HepG2 (cell line): Measurements from ENCODE around the gene TRAPPC12. TPM values are rescaled to one million over a fixed set of nuclear protein-coding genes. Genes with fewer than 3 reads are reported as not detected.

Source experiments
- ATAC-seq: fragments of 200-7000 bp; cut with Tn5 transposase; 3 replicates; pipeline ENCODE4 v1.9.1; 2020; ENCODE audit warnings: mild to moderate bottlenecking, moderate library complexity
- BruUV-seq: library from RNA; stranded (reverse); fragments of 400-500 nt; replicated peaks from 2 replicates; lab custom pipeline; 2021; lab: Mats Ljungman, UMichigan
- CTCF ChIA-PET: fragments of 300-600 bp; formaldehyde crosslinking; extraction: SDS; loops from one replicate; lab custom pipeline; 2021; ENCODE audit warnings: low total read pairs, inconsistent platforms, low intra/inter-chr PET ratio; lab: Yijun Ruan, JAX
- POLR2A ChIA-PET: fragments of 350-600 bp; sonication (Branson Sonifier 250); formaldehyde crosslinking; loops from one replicate; lab custom pipeline; 2020; ENCODE audit warnings: antibody characterized with exemption, inconsistent platforms; lab: Yijun Ruan, JAX
- DNase-seq: peaks from one replicate; pipeline ENCODE4 v3.0.0-alpha.2; 2015; ENCODE audit warnings: low spot score
- FAIRE-seq: peaks from 3 replicates; lab custom pipeline; 2011; peaks lifted over from hg19 to GRCh38; lab: Jason Lieb, UNC
- H2AFZ ChIP-seq: one replicate; pipeline ENCODE4 v1.6.1; 2011; ENCODE audit warnings: low read length, inconsistent platforms
- H3K27ac ChIP-seq: fragments of 300-600 bp; 3 replicates; pipeline ENCODE4 v1.8.0; 2011; ENCODE audit warnings: mixed run types, mild to moderate bottlenecking, mixed read lengths, low read length, inconsistent platforms; ENCODE audit not compliant: insufficient read depth; ENCODE audit errors: extremely low read length
- H3K27me3 ChIP-seq, 2 experiments: fragments of 200-600 bp in 1 of 2; 2 replicates in 1 of 2; 3 replicates in 1 of 2; pipeline versions ENCODE4 v1.6.0 to v1.8.0; 2011; ENCODE audit warnings: low read length in 2 of 2, mild to moderate bottlenecking in 2 of 2, moderate library complexity in 2 of 2, inconsistent platforms in 1 of 2; ENCODE audit not compliant: insufficient read depth in 2 of 2, control insufficient read depth in 1 of 2
- H3K36me3 ChIP-seq, 2 experiments: fragments of 200-600 bp in 1 of 2; replicated peaks in 1 of 2; 2 replicates in 1 of 2; 3 replicates in 1 of 2; pipeline versions ENCODE4 v1.5.1 to v1.8.0; 2011; ENCODE audit warnings: low read length in 2 of 2, inconsistent platforms in 1 of 2; ENCODE audit not compliant: insufficient read depth in 2 of 2, control insufficient read depth in 1 of 2
- H3K4me1 ChIP-seq: 2 replicates; pipeline ENCODE4 v1.5.1; 2012; ENCODE audit warnings: low read length, inconsistent platforms; ENCODE audit not compliant: insufficient read depth
- H3K4me2 ChIP-seq: 2 replicates; pipeline ENCODE4 v1.6.0; 2011; ENCODE audit warnings: low read depth, low read length, inconsistent platforms
- H3K4me3 ChIP-seq, 3 experiments: fragments of 200-600 bp in 1 of 3; sonication (generic), shearing (Covaris generic) in 1 of 3; replicated peaks in 1 of 3; 2 replicates each; pipeline ENCODE4 v1.5.1; 2011 to 2016; ENCODE audit warnings: low read length in 3 of 3, inconsistent platforms in 2 of 3, low read depth in 2 of 3, mild to moderate bottlenecking in 2 of 3, control low read depth in 1 of 3, mixed read lengths in 1 of 3; ENCODE audit not compliant: insufficient read depth in 1 of 3
- H3K79me2 ChIP-seq: one replicate; pipeline ENCODE4 v1.6.1; 2011; ENCODE audit warnings: low read length, inconsistent platforms; ENCODE audit not compliant: insufficient read depth
- H3K9ac ChIP-seq: 2 replicates; pipeline ENCODE4 v1.6.0; 2011; ENCODE audit warnings: mild to moderate bottlenecking, low read depth, low read length, inconsistent platforms; ENCODE audit not compliant: insufficient read depth
- H3K9me3 ChIP-seq: 2 replicates; pipeline ENCODE4 v1.5.1; 2012; ENCODE audit warnings: mild to moderate bottlenecking, low read length
- H4K20me1 ChIP-seq: 2 replicates; pipeline ENCODE4 v1.6.0; 2011; ENCODE audit warnings: inconsistent platforms, mild to moderate bottlenecking, low read length, moderate library complexity; ENCODE audit not compliant: insufficient read depth
- ATF7-NPFF ChIP-seq: sonication (generic); formaldehyde crosslinking; IDR thresholded peaks from 2 replicates; pipeline ENCODE4 v1.8.1; 2023; ENCODE audit warnings: mild to moderate bottlenecking, low read depth, missing genetic modification reagents, moderate library complexity
- BORCS8-MEF2B ChIP-seq: sonication (generic); formaldehyde crosslinking; IDR thresholded peaks from 2 replicates; pipeline ENCODE4 v1.8.0; 2022; ENCODE audit warnings: mild to moderate bottlenecking, missing genetic modification reagents
- FOXC1 ChIP-seq: sonication (generic); formaldehyde crosslinking; IDR thresholded peaks from 2 replicates; pipeline ENCODE4 v1.8.0; 2022; ENCODE audit warnings: mild to moderate bottlenecking, missing genetic modification reagents, borderline replicate concordance
- FOXK2 ChIP-seq: fragments of 450-650 bp; IDR thresholded peaks from 2 replicates; pipeline ENCODE4 v1.6.1; 2016
- GABPB1 ChIP-seq: IDR thresholded peaks from 2 replicates; pipeline ENCODE4 v1.6.1; 2016; ENCODE audit warnings: mild to moderate bottlenecking, missing genetic modification reagents, moderate library complexity, missing compliant biosample characterization
- HMGA1 ChIP-seq: sonication (generic); formaldehyde crosslinking; conservative IDR thresholded peaks from 2 replicates; pipeline ENCODE4 v1.4.0; 2020; ENCODE audit warnings: missing genetic modification reagents
- MBNL3 ChIP-seq: fragments of 250-450 bp; sonication (Bioruptor Pico); conservative IDR thresholded peaks from 2 replicates; pipeline ENCODE4 v1.8.0; 2022; ENCODE audit warnings: mild to moderate bottlenecking, inconsistent platforms
- NFE2 ChIP-seq: sonication (generic); formaldehyde crosslinking; IDR thresholded peaks from 2 replicates; pipeline ENCODE4 v1.4.0; 2020; ENCODE audit warnings: missing genetic modification reagents
- POLR2A ChIP-seq, 2 experiments: IDR thresholded peaks; 2 replicates each; pipeline ENCODE4 v1.6.1; 2011; ENCODE audit warnings: low read depth in 2 of 2, low read length in 2 of 2, mild to moderate bottlenecking in 1 of 2, moderate library complexity in 1 of 2; ENCODE audit not compliant: insufficient read depth in 1 of 2
- POLR2AphosphoS5 ChIP-seq: IDR thresholded peaks from 2 replicates; pipeline ENCODE4 v1.6.1; 2012; ENCODE audit warnings: low read depth, low read length
- SIX1 ChIP-seq: sonication (generic); formaldehyde crosslinking; IDR thresholded peaks from 2 replicates; pipeline ENCODE4 v1.4.0; 2020; ENCODE audit warnings: missing genetic modification reagents, borderline replicate concordance
- SOX6 ChIP-seq, 2 experiments: fragments of 450-650 bp in 1 of 2; sonication (generic) in 1 of 2; formaldehyde crosslinking in 1 of 2; IDR thresholded peaks; 2 replicates each; pipeline versions ENCODE4 v1.4.0 to v1.6.1; 2017 to 2020; ENCODE audit warnings: antibody characterized with exemption in 1 of 2, mild to moderate bottlenecking in 1 of 2, missing genetic modification reagents in 1 of 2
- ZBTB10 ChIP-seq: sonication (generic); formaldehyde crosslinking; IDR thresholded peaks from 2 replicates; pipeline ENCODE4 v1.4.0; 2020; ENCODE audit warnings: missing genetic modification reagents, borderline replicate concordance
- ZBTB33 ChIP-seq: sonication (generic); formaldehyde crosslinking; IDR thresholded peaks from 2 replicates; pipeline ENCODE4 v1.4.0; 2020; ENCODE audit warnings: missing genetic modification reagents
- ZNF18 ChIP-seq: sonication (generic); formaldehyde crosslinking; IDR thresholded peaks from 2 replicates; pipeline ENCODE4 v1.8.0; 2022; ENCODE audit warnings: mild to moderate bottlenecking, missing genetic modification reagents; ENCODE audit not compliant: insufficient replicate concordance
- ZNF792 ChIP-seq: IDR thresholded peaks from 2 replicates; pipeline ENCODE4 v1.6.1; 2016
- WGBS: methylation state at CpG from one replicate; pipeline ENCODE4 v1.1.6; 2017; ENCODE audit warnings: low lambda C conversion rate; 5-methylcytosine and 5-hydroxymethylcytosine counted together
- in situ Hi-C: cut with HindIII; loops from 2 replicates; pipeline ENCODE4 v1.10.0; 2017; ENCODE audit warnings: low pct_unique_long_range_greater_than_20kb; ENCODE audit not compliant: extremely low pct_ligation_motif_present
- intact Hi-C: fragments of 100-400 bp; cut with micrococcal nuclease; formaldehyde crosslinking; loops from one replicate; pipeline ENCODE4 v1.10.0; 2022; ENCODE audit not compliant: unreplicated experiment
- polyA plus RNA-seq, 8 experiments: library from polyadenylated mRNA; depleted of rRNA in 3 of 8; stranded (reverse) in 7 of 8; unstranded in 1 of 8; fragments of >200 nt; fragmentation: Illumina TruSeq in 4 of 8; extraction: Trizol in 4 of 8; gene quantifications; 2 replicates each; pipeline versions ENCODE4 v1.2.1 to v1.2.3, GENCODE V29; 2011 to 2016; ENCODE audit warnings: low read depth in 4 of 8, missing spikeins in 1 of 8, mixed read lengths in 1 of 8; ENCODE audit not compliant: insufficient read depth in 1 of 8
- total RNA-seq, 5 experiments: library from RNA; depleted of rRNA; stranded (reverse); fragments of >200 nt; fragmentation: Illumina TruSeq; extraction: Trizol; gene quantifications; 2 replicates each; pipeline ENCODE4 v1.2.3, GENCODE V29; 2016; ENCODE audit warnings: low read depth in 1 of 5

Gene TRAPPC12
- total and polyA plus RNA-seq, 2 of the 13 experiments (the other 11 are each of a cell fraction or from before 2014, with no cell fraction given): 46.4 to 97.7 TPM

GRCh38 chr2:3519255-3520205, 140.0 kb downstream of the TRAPPC12 start, which contains the start of gene ADI1 (continued):
- no peak for TF ChIP-seq ZNF18 (CRISPR knock-in tag)
- TF ChIP-seq POLR2A (IDR thresholded peaks at IDR 0.05; ENCODE audit: insufficient read depth in 1 of 2, low read depth in 2 of 2, low read length in 2 of 2): peak in 1 of 2 experiments; percentile 87; a peak in 2 of 4 replicates
- TF ChIP-seq ZNF792 (CRISPR knock-in tag): peak; percentile 94; the same call in 1 of the 2 replicates
- peak; percentile 99 for TF ChIP-seq FOXC1 (CRISPR knock-in tag)
- no peak for TF ChIP-seq SOX6 (IDR thresholded peaks at IDR 0.05)
- TF ChIP-seq SOX6 (CRISPR knock-in tag; IDR thresholded peaks at IDR 0.05): peak; percentile 6; the same call in 1 of the 2 replicates
- peak; percentile 70; the same call in 1 of the 2 replicates for TF ChIP-seq GABPB1 (CRISPR knock-in tag)
- no peak for TF ChIP-seq NFE2 (CRISPR knock-in tag)

GRCh38 chr2:3520591-3520990, 141.1 kb downstream of the TRAPPC12 start:
- no peak for FAIRE-seq
- TF ChIP-seq ATF7-NPFF (CRISPR knock-in tag): no peak
- no peak for TF ChIP-seq FOXK2
- TF ChIP-seq ZBTB10 (CRISPR knock-in tag): no peak
- TF ChIP-seq ZBTB33 (CRISPR knock-in tag): no peak
- no peak for TF ChIP-seq MBNL3 (CRISPR knock-in tag)
- TF ChIP-seq POLR2AphosphoS5: 0 out of 2 replicates have a peak, but pooled peaks have one; percentile 19
- TF ChIP-seq HMGA1 (CRISPR knock-in tag): no peak
- TF ChIP-seq BORCS8-MEF2B (CRISPR knock-in tag): no peak
- no peak for TF ChIP-seq SIX1

More at GRCh38 chr2:3520591-3520990, 141.1 kb downstream of the TRAPPC12 start:
- H3K27me3 ChIP-seq: no peaks in the 10 kb centered on the region
- H2AFZ ChIP-seq: no peak overlapping the region
- H3K27ac ChIP-seq: no peak overlapping the region
- peak overlapping the region in 1 of 3 experiments; percentile 75; a peak in 1 of 6 replicates for H3K4me3 ChIP-seq
- ATAC-seq (no peak), DNase-seq (no peak)
- peaks cover 84% of the 10 kb centered on the region for H3K4me1 ChIP-seq
- H3K79me2 ChIP-seq: peaks cover 33% of the 10 kb centered on the region
- H3K36me3 ChIP-seq: peaks cover 0 to 3% of the 10 kb centered on the region in 2 experiments; a peak in 2 of 5 replicates
- H3K4me2 ChIP-seq: peak overlapping the region; percentile 95
- BruUV-seq: no TSS peak
- H3K9me3 ChIP-seq: no peaks in the 10 kb centered on the region
- 96% methylated on average over 6 of the region's 6 CpGs for WGBS
- in situ Hi-C loops: no loop called here
- ChIA-PET CTCF (no interaction called here), POLR2A (interaction anchor here (1.1 to 4.7 kb wide), 6 partner anchors 13 to 38 kb away, joined by 3 to 60 read pairs (median 7); partner anchors contain the start of gene RNASEH1)
- H4K20me1 ChIP-seq: no peaks in the 10 kb centered on the region
- no peak overlapping the region for H3K9ac ChIP-seq
- intact Hi-C loops: loop anchor here (5.0 kb wide), 1 partner anchor 143 kb away; the partner anchor contains the start of genes EIPR1 and TRAPPC12
